ENCODE results near the gene DAB1. TPM values are rescaled to one million over a fixed set of nuclear protein-coding genes. Genes with fewer than 3 reads are reported as not detected.
A peak's percentile ranks its signal among the peaks of the same experiment; 100 is the strongest.

Gene DAB1
- polyA plus RNA-seq, 6 donors from 2014 or later: 0.11 TPM; not detected in 5

GRCh38 chr1:57319165-57319564, 104.7 kb downstream of the DAB1 start:
- Mint-ChIP-seq H3K36me3 (no peaks in the 10 kb centered on the region), H3K27me3 (no peaks in the 10 kb centered on the region), H3K4me1 (no peaks in the 10 kb centered on the region), H3K9me3 (peaks cover 0 to 15% (median 6%) of the 10 kb centered on the region in 7 donors), H3K27ac (no peak overlapping the region), H3K4me3 (no peak overlapping the region)
- ATAC-seq (ENCODE audit: low read depth in 2 of 2): no peak
- DNase-seq: no peak

GRCh38 chr1:57316861-57317260, 107.0 kb downstream of the DAB1 start:
- Mint-ChIP-seq H3K4me3 (no peak overlapping the region), H3K27ac (no peak overlapping the region), H3K27me3 (no peaks in the 10 kb centered on the region), H3K4me1 (no peaks in the 10 kb centered on the region), H3K9me3 (peaks cover 0 to 15% (median 6%) of the 10 kb centered on the region in 7 donors), H3K36me3 (no peaks in the 10 kb centered on the region)
- DNase-seq (no peak), ATAC-seq (ENCODE audit: low read depth in 2 of 2) (no peak)

GRCh38 chr1:57316291-57316690, 107.6 kb downstream of the DAB1 start:
- Mint-ChIP-seq H3K4me1 (no peaks in the 10 kb centered on the region), H3K9me3 (peaks cover 0 to 15% (median 5%) of the 10 kb centered on the region in 7 donors), H3K4me3 (no peak overlapping the region), H3K27me3 (no peaks in the 10 kb centered on the region), H3K36me3 (no peaks in the 10 kb centered on the region), H3K27ac (no peak overlapping the region)
- no peak for DNase-seq
- no peak for ATAC-seq (ENCODE audit: low read depth in 2 of 2)

GRCh38 chr1:57312869-57313268, 111.0 kb downstream of the DAB1 start:
- ATAC-seq (ENCODE audit: low read depth in 2 of 2) (no peak), DNase-seq (no peak)
- H3K27ac Mint-ChIP-seq: no peak overlapping the region
- H3K4me1 Mint-ChIP-seq: no peaks in the 10 kb centered on the region
- no peak overlapping the region for H3K4me3 Mint-ChIP-seq
- H3K36me3 Mint-ChIP-seq: peaks cover 0 to under 1% of the 10 kb centered on the region in 2 donors
- peaks cover 0 to 5% (median 0%) of the 10 kb centered on the region in 3 donors for H3K27me3 Mint-ChIP-seq
- peaks cover under 1 to 9% (median 3%) of the 10 kb centered on the region in 7 donors for H3K9me3 Mint-ChIP-seq

- H3K4me1 Mint-ChIP-seq: peaks cover 0 to 5% (median 2%) of the 10 kb centered on the region in 3 donors
These were observed 112.4 kb downstream of the DAB1 start for GRCh38 chr1:57311411-57311810.

GRCh38 chr1:57311006-57311405, 112.9 kb downstream of the DAB1 start:
- peaks cover 0 to 5% (median 0%) of the 10 kb centered on the region in 3 donors for H3K27me3 Mint-ChIP-seq
- ATAC-seq (ENCODE audit: low read depth in 2 of 2) (no peak), DNase-seq (no peak)
- no peak overlapping the region for H3K4me3 Mint-ChIP-seq
- no peak overlapping the region for H3K27ac Mint-ChIP-seq
- peaks cover 0 to 5% (median 2%) of the 10 kb centered on the region in 3 donors for H3K4me1 Mint-ChIP-seq
- H3K9me3 Mint-ChIP-seq: peaks cover 2 to 9% (median 7%) of the 10 kb centered on the region in 7 donors
- H3K36me3 Mint-ChIP-seq: peaks cover 0 to 8% of the 10 kb centered on the region in 2 donors

More at GRCh38 chr1:57311411-57311810, 112.4 kb downstream of the DAB1 start:
- peaks cover 0 to 8% of the 10 kb centered on the region in 2 donors for H3K36me3 Mint-ChIP-seq
- ATAC-seq (ENCODE audit: low read depth in 2 of 2) (no peak), DNase-seq (no peak)
- peaks cover 0 to 5% (median 0%) of the 10 kb centered on the region in 3 donors for H3K27me3 Mint-ChIP-seq
- H3K4me3 Mint-ChIP-seq: no peak overlapping the region
- no peak overlapping the region for H3K27ac Mint-ChIP-seq
- peaks cover 2 to 9% (median 7%) of the 10 kb centered on the region in 7 donors for H3K9me3 Mint-ChIP-seq

- Mint-ChIP-seq H3K4me3 (no peak overlapping the region), H3K4me1 (peaks cover 0 to 5% (median 2%) of the 10 kb centered on the region in 3 donors), H3K27ac (no peak overlapping the region), H3K27me3 (peaks cover 0 to 5% (median 0%) of the 10 kb centered on the region in 3 donors), H3K36me3 (peaks cover 0 to 8% of the 10 kb centered on the region in 2 donors), H3K9me3 (peaks cover 2 to 10% (median 7%) of the 10 kb centered on the region in 7 donors)
- DNase-seq (no peak), ATAC-seq (ENCODE audit: low read depth in 2 of 2) (no peak)
These were observed 114.2 kb downstream of the DAB1 start for GRCh38 chr1:57309630-57310029.

- Mint-ChIP-seq H3K27me3 (peaks cover 0 to 6% (median 5%) of the 10 kb centered on the region in 3 donors), H3K9me3 (peaks cover 2 to 10% (median 7%) of the 10 kb centered on the region in 7 donors), H3K4me3 (peak overlapping the region in 1 of 8 donors; percentile 20), H3K27ac (peak overlapping the region in 1 of 6 donors; percentile 28), H3K4me1 (peaks cover 0 to 5% (median 2%) of the 10 kb centered on the region in 3 donors), H3K36me3 (peaks cover 0 to 8% of the 10 kb centered on the region in 2 donors)
- DNase-seq (no peak), ATAC-seq (ENCODE audit: low read depth in 2 of 2) (peak in 1 of 2 donors; percentile 35)
These were observed 116.3 kb downstream of the DAB1 start for GRCh38 chr1:57307392-57308170.

- ATAC-seq (ENCODE audit: low read depth in 2 of 2): no peak
- H3K4me1 Mint-ChIP-seq: peaks cover 0 to 5% (median 2%) of the 10 kb centered on the region in 3 donors
- no peak overlapping the region for H3K27ac Mint-ChIP-seq
- no peak overlapping the region for H3K4me3 Mint-ChIP-seq
- H3K9me3 Mint-ChIP-seq: peaks cover 2 to 10% (median 7%) of the 10 kb centered on the region in 7 donors
- peaks cover 0 to 6% (median 5%) of the 10 kb centered on the region in 3 donors for H3K27me3 Mint-ChIP-seq
- DNase-seq: no peak
- H3K36me3 Mint-ChIP-seq: peaks cover 0 to 8% of the 10 kb centered on the region in 2 donors
These were observed 119.3 kb downstream of the DAB1 start for GRCh38 chr1:57304591-57304990.

- H3K27me3 Mint-ChIP-seq: peaks cover 0 to 6% (median 0%) of the 10 kb centered on the region in 3 donors
- H3K9me3 Mint-ChIP-seq: peaks cover 0 to 10% (median 7%) of the 10 kb centered on the region in 7 donors
- no peak overlapping the region for H3K4me3 Mint-ChIP-seq
- H3K4me1 Mint-ChIP-seq: peaks cover 0 to 5% (median 2%) of the 10 kb centered on the region in 3 donors
- no peak for ATAC-seq (ENCODE audit: low read depth in 2 of 2)
- no peak for DNase-seq
- H3K27ac Mint-ChIP-seq: peak overlapping the region in 1 of 6 donors; percentile 62
- peaks cover 0 to 8% of the 10 kb centered on the region in 2 donors for H3K36me3 Mint-ChIP-seq
These were observed 120.9 kb downstream of the DAB1 start for GRCh38 chr1:57302812-57303596.

GRCh38 chr1:57300186-57300585, 123.7 kb downstream of the DAB1 start:
- DNase-seq (no peak), ATAC-seq (ENCODE audit: low read depth in 2 of 2) (no peak)
- H3K36me3 Mint-ChIP-seq: no peaks in the 10 kb centered on the region
- H3K9me3 Mint-ChIP-seq: peaks cover 0 to 1% (median 0%) of the 10 kb centered on the region in 7 donors
- H3K4me3 Mint-ChIP-seq: no peak overlapping the region
- no peaks in the 10 kb centered on the region for H3K4me1 Mint-ChIP-seq
- H3K27me3 Mint-ChIP-seq: peaks cover 0 to 6% (median 0%) of the 10 kb centered on the region in 3 donors
- no peak overlapping the region for H3K27ac Mint-ChIP-seq

GRCh38 chr1:57296726-57297250, 127.1 kb downstream of the DAB1 start:
- H3K4me3 Mint-ChIP-seq: no peak overlapping the region
- H3K9me3 Mint-ChIP-seq: no peaks in the 10 kb centered on the region
- H3K4me1 Mint-ChIP-seq: no peaks in the 10 kb centered on the region
- no peaks in the 10 kb centered on the region for H3K36me3 Mint-ChIP-seq
- ATAC-seq (ENCODE audit: low read depth in 2 of 2) (no peak), DNase-seq (no peak)
- no peak overlapping the region for H3K27ac Mint-ChIP-seq
- H3K27me3 Mint-ChIP-seq: no peaks in the 10 kb centered on the region

GRCh38 chr1:57295326-57295725, 128.5 kb downstream of the DAB1 start:
- peaks cover 0 to 5% (median 0%) of the 10 kb centered on the region in 3 donors for H3K27me3 Mint-ChIP-seq
- peak overlapping the region in 1 of 8 donors; percentile 10 for H3K4me3 Mint-ChIP-seq
- ATAC-seq (ENCODE audit: low read depth in 2 of 2): no peak
- H3K36me3 Mint-ChIP-seq: no peaks in the 10 kb centered on the region
- peaks cover 0 to 1% (median 0%) of the 10 kb centered on the region in 7 donors for H3K9me3 Mint-ChIP-seq
- no peak for DNase-seq
- peak overlapping the region in 1 of 6 donors; percentile 16 for H3K27ac Mint-ChIP-seq
- H3K4me1 Mint-ChIP-seq: no peaks in the 10 kb centered on the region

Measured in naive B cell (primary cell).